ENCODE measurements around the gene ATP8A2.

DNA sequence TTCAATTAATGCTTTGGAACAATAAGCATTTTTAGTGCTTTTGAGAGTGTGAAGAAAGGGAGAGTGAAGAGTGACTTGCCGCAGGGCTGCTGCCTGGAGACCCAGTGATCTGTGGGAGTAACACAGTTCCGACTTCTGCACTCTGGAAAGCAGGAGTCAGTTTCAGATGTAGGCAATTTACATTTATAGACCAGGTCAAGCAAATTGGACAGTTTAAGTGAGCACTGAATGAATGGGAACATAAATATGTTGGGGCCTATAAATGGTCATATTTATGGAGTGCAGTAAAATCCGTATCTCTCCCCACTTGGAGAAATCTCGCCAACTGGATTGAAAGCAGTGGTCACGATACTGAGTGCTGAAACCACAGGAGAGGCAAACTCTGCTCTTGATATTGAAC, 689.5 kb downstream of the ATP8A2 start:
- TF ChIP-seq, protein P1, sequence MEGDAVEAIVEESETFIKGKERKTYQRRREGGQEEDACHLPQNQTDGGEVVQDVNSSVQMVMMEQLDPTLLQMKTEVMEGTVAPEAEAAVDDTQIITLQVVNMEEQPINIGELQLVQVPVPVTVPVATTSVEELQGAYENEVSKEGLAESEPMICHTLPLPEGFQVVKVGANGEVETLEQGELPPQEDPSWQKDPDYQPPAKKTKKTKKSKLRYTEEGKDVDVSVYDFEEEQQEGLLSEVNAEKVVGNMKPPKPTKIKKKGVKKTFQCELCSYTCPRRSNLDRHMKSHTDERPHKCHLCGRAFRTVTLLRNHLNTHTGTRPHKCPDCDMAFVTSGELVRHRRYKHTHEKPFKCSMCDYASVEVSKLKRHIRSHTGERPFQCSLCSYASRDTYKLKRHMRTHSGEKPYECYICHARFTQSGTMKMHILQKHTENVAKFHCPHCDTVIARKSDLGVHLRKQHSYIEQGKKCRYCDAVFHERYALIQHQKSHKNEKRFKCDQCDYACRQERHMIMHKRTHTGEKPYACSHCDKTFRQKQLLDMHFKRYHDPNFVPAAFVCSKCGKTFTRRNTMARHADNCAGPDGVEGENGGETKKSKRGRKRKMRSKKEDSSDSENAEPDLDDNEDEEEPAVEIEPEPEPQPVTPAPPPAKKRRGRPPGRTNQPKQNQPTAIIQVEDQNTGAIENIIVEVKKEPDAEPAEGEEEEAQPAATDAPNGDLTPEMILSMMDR (IDR thresholded peaks at IDR 0.05): no peak
- no peak for TF ChIP-seq POLR2AphosphoS5 (IDR thresholded peaks at IDR 0.05)
- no peak for TF ChIP-seq EP300 (IDR thresholded peaks at IDR 0.05)
